CD4-positive, alpha-beta T cell treated with Interleukin-17A for 1 hour (primary cell): Measurements from ENCODE around the gene ZPR1.

ENCODE experiments used
- DNase-seq: peaks from one replicate; pipeline ENCODE4 v3.0.0-alpha.2; 2020

ZPR1 gene

GRCh38 chr11:116742104-116742503 is 45.7 kb downstream of the ZPR1 start:
- DNase-seq = no peak

DNA sequence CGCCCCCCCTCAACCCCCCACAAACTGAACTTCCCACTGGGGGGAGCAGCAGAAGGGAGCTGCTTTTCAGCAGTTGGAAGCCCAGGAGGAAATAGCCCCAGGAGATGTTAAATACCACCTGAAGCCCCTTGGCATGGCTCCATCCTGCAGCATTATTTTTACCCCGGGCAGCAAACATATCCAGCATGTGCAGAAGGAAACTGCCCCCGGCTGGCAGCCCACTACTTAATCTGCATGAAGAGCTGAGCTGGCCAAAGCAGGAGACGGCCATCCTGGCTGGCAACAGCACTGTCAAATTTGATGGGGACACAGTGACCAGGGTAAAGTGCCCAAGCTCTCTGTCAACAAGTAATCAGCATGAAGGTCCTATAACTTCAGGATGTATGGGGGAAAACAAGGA is 47.1 kb downstream of the ZPR1 start:
- no peak for DNase-seq

DNA sequence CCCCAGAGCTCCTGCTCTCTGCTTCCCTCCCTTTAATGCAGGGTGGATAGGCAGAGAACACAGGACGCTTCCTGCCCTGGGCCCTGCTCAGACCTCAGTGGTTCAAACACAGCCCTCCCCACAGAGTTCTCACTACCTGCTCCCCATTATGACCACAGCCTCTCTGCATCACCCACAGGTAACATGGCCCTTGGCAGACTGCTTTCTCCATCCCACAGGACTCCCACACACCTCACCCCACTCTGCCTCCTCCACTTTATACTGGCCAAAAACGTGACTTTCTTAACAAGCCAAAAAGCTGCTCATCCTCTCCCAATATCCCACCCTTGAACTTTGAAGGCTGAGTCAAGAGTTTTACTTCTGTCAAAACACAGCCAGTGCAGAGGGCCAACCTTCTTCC is 48.8 kb downstream of the ZPR1 start:
- no peak for DNase-seq

- DNase-seq = no peak
Measured at GRCh38 chr11:116736763-116737162, 51.1 kb downstream of the ZPR1 start.

- no peak for DNase-seq
Measured at GRCh38 chr11:116733969-116734508, 53.8 kb downstream of the ZPR1 start.

- no peak for DNase-seq
Measured at GRCh38 chr11:116733043-116733755, 54.6 kb downstream of the ZPR1 start.

GRCh38 chr11:116732271-116733042 is 55.4 kb downstream of the ZPR1 start:
- peak; percentile 60 for DNase-seq

DNA sequence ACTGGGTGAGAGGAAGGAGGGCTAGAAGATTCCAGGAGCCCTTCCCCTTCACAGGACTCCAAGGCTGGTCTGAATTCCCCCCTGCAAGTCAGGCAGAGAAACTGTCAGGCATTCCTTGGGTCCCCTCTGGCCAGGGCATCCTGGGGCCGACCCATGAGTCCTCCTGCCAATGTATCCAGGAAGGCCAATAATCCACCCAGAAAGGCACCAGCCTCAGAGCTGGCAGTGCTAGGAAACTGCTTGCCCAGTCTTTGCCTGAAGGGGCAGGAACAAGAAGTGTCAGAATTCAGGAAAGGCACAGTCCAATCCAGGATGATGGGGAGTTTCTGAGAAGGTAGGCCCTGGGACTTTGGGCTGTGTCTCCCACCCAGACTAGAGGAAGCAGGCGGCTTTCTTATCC is 56.0 kb downstream of the ZPR1 start:
- no peak for DNase-seq

GRCh38 chr11:116731097-116731761 is 56.6 kb downstream of the ZPR1 start:
- no peak for DNase-seq

DNA sequence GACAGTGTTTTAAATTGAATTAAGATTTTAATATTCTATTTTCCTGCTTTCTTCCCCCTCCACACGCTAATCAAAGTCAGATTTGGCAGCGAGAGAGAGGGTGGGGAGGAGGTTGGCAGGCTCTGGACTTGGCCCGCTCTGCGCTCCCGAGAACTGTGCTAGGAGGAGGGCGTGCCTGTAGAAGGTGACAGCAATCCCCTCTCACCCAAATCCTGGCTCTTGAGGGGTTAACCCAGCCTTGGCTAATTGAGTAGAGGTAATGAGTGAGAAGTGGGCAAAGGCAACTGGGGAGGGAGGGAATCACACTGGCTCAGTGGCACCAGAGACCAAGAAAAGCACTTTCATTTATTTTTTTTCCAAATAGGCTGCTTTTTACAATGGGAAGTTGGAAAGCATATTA is 57.2 kb downstream of the ZPR1 start:
- no peak for DNase-seq

DNA sequence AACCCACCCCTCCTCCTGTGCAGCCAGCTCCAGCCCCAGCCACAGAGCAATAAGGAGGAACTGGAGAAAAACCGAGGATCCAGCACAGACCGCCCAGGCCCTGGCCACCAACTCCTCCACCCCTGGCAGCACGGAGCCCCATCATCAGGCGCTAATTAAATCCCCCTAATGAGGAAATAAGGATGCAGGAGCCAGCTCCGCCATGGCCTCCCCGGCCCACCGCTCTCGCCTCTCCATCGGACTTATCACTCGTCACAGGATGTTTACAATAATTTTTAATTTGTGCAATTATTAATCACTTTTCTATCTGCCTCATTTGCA is 57.6 kb downstream of the ZPR1 start:
- no peak for DNase-seq

GRCh38 chr11:116729501-116730240 is 58.2 kb downstream of the ZPR1 start:
- no peak for DNase-seq

- no peak for DNase-seq
Measured at GRCh38 chr11:116727990-116728389, 59.8 kb downstream of the ZPR1 start.

DNA sequence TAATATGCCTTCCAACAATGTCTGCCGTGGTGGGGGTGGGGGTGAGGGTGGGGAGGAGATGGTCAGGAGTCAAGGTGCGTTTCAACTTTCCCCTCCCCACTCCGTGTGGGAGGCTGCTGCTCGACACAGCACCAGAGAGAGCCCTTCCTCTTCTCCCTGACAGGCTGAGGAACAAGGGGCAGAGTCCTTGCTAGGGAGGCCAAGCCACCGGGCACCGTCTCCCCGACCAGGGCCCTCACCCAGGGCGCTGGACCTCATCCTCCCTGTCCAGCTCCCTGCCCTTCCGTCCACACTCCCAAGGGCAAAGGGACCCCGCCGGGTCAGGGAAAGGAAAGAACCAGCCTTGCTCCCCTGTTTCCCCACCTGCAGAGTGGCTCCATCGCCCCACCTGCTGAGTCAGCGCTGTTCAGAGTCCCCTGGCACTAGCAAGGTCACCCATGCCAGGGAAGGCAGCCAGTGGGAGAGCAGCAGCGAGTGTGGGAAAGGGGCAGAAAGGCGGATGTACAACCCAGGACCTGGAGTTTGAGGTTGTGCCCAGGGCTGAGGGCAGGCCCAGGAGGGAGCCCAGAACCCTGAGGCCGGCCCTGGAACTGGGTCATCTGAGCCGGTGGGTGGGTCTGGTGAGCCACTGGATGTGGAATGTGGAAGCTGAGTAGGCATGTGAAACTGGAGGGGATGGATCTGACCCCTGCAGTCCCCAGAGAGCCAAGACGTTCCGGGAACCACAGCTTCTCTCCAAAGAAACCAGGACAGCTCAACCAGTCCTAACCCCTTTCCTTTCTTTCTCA is 62.2 kb downstream of the ZPR1 start:
- no peak for DNase-seq

DNA sequence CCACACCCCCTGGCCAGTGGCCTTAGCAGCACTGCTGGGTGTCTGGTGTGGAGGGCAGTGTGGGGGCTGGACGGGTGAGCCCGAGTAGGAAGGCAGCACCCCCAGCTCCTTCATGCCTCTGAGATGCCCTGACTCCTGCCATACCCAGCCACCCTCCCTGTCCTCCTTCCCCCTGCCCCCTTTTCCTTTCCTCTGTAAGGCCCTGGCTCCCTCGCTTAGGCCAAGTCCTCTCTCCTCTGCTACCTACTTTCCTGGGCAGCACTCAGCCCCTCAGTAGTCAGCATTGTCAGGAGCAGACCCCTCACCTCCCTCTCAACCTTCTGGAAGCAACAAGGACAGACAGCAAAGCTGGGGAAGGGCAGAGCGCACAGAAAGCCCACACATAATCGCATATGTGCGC is 63.0 kb downstream of the ZPR1 start:
- DNase-seq = no peak
